HG02973 (cell line): Measurements from ENCODE around the gene SUSD1.

ENCODE experiments used
- ATAC-seq: cut with Tn5 transposase; IDR thresholded peaks from one replicate; pipeline ENCODE4 v1.9.1; 2021; ENCODE audit warnings: moderate library complexity; ENCODE audit not compliant: unreplicated experiment

SUSD1 gene

GRCh38 chr9:112020680-112021596 is 154.2 kb downstream of the SUSD1 start:
- ATAC-seq: peak; percentile 63

- ATAC-seq: no peak
Measured at GRCh38 chr9:112017878-112018277, 157.2 kb downstream of the SUSD1 start.

GRCh38 chr9:112015736-112016135 is 159.4 kb downstream of the SUSD1 start:
- ATAC-seq: no peak

GRCh38 chr9:112015149-112015548 is 159.9 kb downstream of the SUSD1 start:
- no peak for ATAC-seq

- peak; percentile 32 for ATAC-seq
Measured at GRCh38 chr9:112013266-112013665, 161.8 kb downstream of the SUSD1 start.

- peak; percentile 70 for ATAC-seq
Measured at GRCh38 chr9:112012026-112012902, 162.8 kb downstream of the SUSD1 start.

GRCh38 chr9:112011051-112011620 is 164.0 kb downstream of the SUSD1 start:
- no peak for ATAC-seq

GRCh38 chr9:112010537-112010936 is 164.6 kb downstream of the SUSD1 start:
- ATAC-seq: no peak

- no peak for ATAC-seq
Measured at GRCh38 chr9:112009656-112010055, 165.4 kb downstream of the SUSD1 start.

GRCh38 chr9:112007575-112008240 is 167.4 kb downstream of the SUSD1 start:
- ATAC-seq: no peak

- ATAC-seq: no peak
Measured at GRCh38 chr9:112006361-112007020, 168.6 kb downstream of the SUSD1 start.

GRCh38 chr9:112005939-112006338 is 169.2 kb downstream of the SUSD1 start:
- ATAC-seq: no peak

- ATAC-seq: no peak
Measured at GRCh38 chr9:112003538-112003937, 171.6 kb downstream of the SUSD1 start.

GRCh38 chr9:112002847-112003457 is 172.1 kb downstream of the SUSD1 start:
- no peak for ATAC-seq

GRCh38 chr9:112002131-112002846 is 172.8 kb downstream of the SUSD1 start:
- no peak for ATAC-seq

GRCh38 chr9:112000743-112001142 is 174.4 kb downstream of the SUSD1 start:
- ATAC-seq: no peak

GRCh38 chr9:111999319-111999718 is 175.8 kb downstream of the SUSD1 start:
- ATAC-seq: no peak

- ATAC-seq: no peak
Measured at GRCh38 chr9:111997831-111998230, 177.3 kb downstream of the SUSD1 start.

- peak; percentile 56 for ATAC-seq
Measured at GRCh38 chr9:111994831-111995458, 180.2 kb downstream of the SUSD1 start.
